ENCODE measurements around the gene GSAP. TPM values are rescaled to one million over a fixed set of nuclear protein-coding genes. Genes with fewer than 3 reads are reported as not detected.

The GSAP gene, protein sequence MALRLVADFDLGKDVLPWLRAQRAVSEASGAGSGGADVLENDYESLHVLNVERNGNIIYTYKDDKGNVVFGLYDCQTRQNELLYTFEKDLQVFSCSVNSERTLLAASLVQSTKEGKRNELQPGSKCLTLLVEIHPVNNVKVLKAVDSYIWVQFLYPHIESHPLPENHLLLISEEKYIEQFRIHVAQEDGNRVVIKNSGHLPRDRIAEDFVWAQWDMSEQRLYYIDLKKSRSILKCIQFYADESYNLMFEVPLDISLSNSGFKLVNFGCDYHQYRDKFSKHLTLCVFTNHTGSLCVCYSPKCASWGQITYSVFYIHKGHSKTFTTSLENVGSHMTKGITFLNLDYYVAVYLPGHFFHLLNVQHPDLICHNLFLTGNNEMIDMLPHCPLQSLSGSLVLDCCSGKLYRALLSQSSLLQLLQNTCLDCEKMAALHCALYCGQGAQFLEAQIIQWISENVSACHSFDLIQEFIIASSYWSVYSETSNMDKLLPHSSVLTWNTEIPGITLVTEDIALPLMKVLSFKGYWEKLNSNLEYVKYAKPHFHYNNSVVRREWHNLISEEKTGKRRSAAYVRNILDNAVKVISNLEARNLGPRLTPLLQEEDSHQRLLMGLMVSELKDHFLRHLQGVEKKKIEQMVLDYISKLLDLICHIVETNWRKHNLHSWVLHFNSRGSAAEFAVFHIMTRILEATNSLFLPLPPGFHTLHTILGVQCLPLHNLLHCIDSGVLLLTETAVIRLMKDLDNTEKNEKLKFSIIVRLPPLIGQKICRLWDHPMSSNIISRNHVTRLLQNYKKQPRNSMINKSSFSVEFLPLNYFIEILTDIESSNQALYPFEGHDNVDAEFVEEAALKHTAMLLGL
- under 0.01 TPM in 2 replicates for total RNA-seq

GRCh38 chr7:77415823-77416620 is at the start of gene GSAP:
GSAP (minus strand) TSS chr7:77416349; CDS start chr7:77416321, 28 bp downstream.

Other genes with a start within 250 kb of the GSAP start
- 0.11 TPM in 1 of 2 replicates, not detected in the other for gene FGL2, start 216.5 kb downstream of the GSAP start, total RNA-seq
- 42.5 and 54.2 TPM in 2 replicates for gene PTPN12, start 120.9 kb upstream of the GSAP start, total RNA-seq